ENCODE data around the gene PKM.

DNA sequence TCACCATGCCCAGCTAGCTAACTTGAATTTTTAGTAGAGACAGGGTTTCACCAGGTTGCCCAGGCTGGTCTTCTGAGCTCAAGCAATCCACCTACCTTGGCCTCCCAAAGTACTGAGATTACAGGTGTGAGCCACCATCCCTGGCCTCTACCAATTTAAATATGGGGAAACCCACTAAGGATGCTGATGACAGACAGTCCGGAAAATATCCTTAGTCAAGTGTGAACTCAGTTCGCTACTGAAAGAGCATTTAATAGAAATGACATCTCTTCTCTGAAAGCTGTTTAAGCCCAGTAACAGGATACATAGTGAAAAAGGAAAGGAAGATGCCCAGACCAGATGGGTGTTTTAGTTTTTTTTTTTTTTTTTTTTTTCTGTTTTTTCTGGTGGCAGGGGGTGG is 25.7 kb downstream of the PKM start:
- TF ChIP-seq, protein P1, sequence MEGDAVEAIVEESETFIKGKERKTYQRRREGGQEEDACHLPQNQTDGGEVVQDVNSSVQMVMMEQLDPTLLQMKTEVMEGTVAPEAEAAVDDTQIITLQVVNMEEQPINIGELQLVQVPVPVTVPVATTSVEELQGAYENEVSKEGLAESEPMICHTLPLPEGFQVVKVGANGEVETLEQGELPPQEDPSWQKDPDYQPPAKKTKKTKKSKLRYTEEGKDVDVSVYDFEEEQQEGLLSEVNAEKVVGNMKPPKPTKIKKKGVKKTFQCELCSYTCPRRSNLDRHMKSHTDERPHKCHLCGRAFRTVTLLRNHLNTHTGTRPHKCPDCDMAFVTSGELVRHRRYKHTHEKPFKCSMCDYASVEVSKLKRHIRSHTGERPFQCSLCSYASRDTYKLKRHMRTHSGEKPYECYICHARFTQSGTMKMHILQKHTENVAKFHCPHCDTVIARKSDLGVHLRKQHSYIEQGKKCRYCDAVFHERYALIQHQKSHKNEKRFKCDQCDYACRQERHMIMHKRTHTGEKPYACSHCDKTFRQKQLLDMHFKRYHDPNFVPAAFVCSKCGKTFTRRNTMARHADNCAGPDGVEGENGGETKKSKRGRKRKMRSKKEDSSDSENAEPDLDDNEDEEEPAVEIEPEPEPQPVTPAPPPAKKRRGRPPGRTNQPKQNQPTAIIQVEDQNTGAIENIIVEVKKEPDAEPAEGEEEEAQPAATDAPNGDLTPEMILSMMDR (IDR thresholded peaks at IDR 0.05) = no peak
- TF ChIP-seq POLR2A (IDR thresholded peaks at IDR 0.05) = no peak

All from Peyer's patch (tissue), 4 donors.